Measurements from ENCODE around the gene NUTF2. TPM values are rescaled to one million over a fixed set of nuclear protein-coding genes. Genes with fewer than 3 reads are reported as not detected.

NUTF2 gene
- total and polyA plus RNA-seq, 2 of the 8 experiments (the other 6 are each of a cell fraction or from before 2014, with no cell fraction given), result 219 to 377 TPM

- H3K36me3 ChIP-seq (ENCODE audit: control insufficient read depth in 2 of 4, insufficient read depth in 4 of 4, low read length in 3 of 4), result peaks cover 34 to 60% (median 49%) of the 10 kb centered on the region in 4 experiments
- no peak overlapping the region for H3K18ac ChIP-seq (ENCODE audit: extremely low read depth, low read length)
- no peak overlapping the region for H2BK5ac ChIP-seq (ENCODE audit: low read depth, low read length)
- no peak overlapping the region for H3K4me3 ChIP-seq (ENCODE audit: extremely low read depth in 1 of 4, insufficient read depth in 2 of 4, low read depth in 3 of 4, low read length in 4 of 4)
- H3K14ac ChIP-seq (ENCODE audit: insufficient read length), result no peak overlapping the region
- peaks cover under 1 to 6% (median 3%) of the 10 kb centered on the region in 4 experiments; a peak in 6 of 7 replicates for H3K4me1 ChIP-seq (replicated peaks in 1 of 4; ENCODE audit: control insufficient read depth in 3 of 4, insufficient read depth in 4 of 4, low read length in 3 of 4)
- H3K79me2 ChIP-seq (ENCODE audit: control insufficient read depth in 1 of 2, insufficient read depth in 2 of 2, low read length in 2 of 2), result peaks cover 0 to 14% of the 10 kb centered on the region in 2 experiments; a peak in 2 of 4 replicates
- no peak overlapping the region for H2AFZ ChIP-seq (ENCODE audit: low read length)
- H2BK120ac ChIP-seq (replicated peaks; ENCODE audit: low read depth, low read length), result no peak overlapping the region
- H3K27me3 ChIP-seq (replicated peaks in 1 of 4; ENCODE audit: control insufficient read depth in 3 of 4, extremely low read depth in 1 of 4, insufficient read depth in 3 of 4, low read length in 3 of 4), result no peaks in the 10 kb centered on the region
- 0 out of 2 replicates have a peak, but pooled peaks cover 1% of the 10 kb centered on the region for H3K23me2 ChIP-seq (ENCODE audit: low read depth, low read length)
- no peak overlapping the region for H4K8ac ChIP-seq (ENCODE audit: extremely low read depth, insufficient read depth, low read length)
- H2BK12ac ChIP-seq (ENCODE audit: low read depth, low read length), result no peak overlapping the region
- H3K23ac ChIP-seq (ENCODE audit: insufficient read length), result no peak overlapping the region
- H3K4ac ChIP-seq (replicated peaks; ENCODE audit: insufficient read length, low read depth, low read length), result no peak overlapping the region
- H4K20me1 ChIP-seq (replicated peaks in 1 of 2; ENCODE audit: control insufficient read depth in 1 of 2, insufficient read depth in 2 of 2, low read length in 2 of 2), result peaks cover 19% of the 10 kb centered on the region in 2 experiments
- POLR2A ChIA-PET (ENCODE audit: partially characterized antibody), result interaction anchor here (1.0 to 1.4 kb wide), 3 partner anchors 14 to 60 kb away, joined by 3 to 4 read pairs (median 3); no protein-coding TSS in a partner anchor
- H3K9me3 ChIP-seq (ENCODE audit: insufficient read depth in 2 of 2, low read depth in 1 of 2, low read length in 1 of 2), result no peaks in the 10 kb centered on the region
- H3K9ac ChIP-seq (replicated peaks in 1 of 4; ENCODE audit: extremely low read depth in 1 of 4, low read depth in 3 of 4, low read length in 3 of 4), result no peak overlapping the region
- FAIRE-seq, result no peak
- peaks cover 6% of the 10 kb centered on the region for H3K79me1 ChIP-seq (ENCODE audit: low read depth, low read length)
- no peak overlapping the region for H2AK5ac ChIP-seq (ENCODE audit: low read depth, low read length)
- CTCF ChIA-PET (ENCODE audit: partially characterized antibody), result interaction anchor here (1.7 to 21.8 kb wide), 3 partner anchors 54 to 207 kb away, joined by 4 to 623 read pairs (median 6); partner anchors contain the start of genes CTRL, LCAT and PSMB10
- H3K27ac ChIP-seq (ENCODE audit: low read depth, low read length), result no peak overlapping the region
- no peak overlapping the region for H2BK20ac ChIP-seq (ENCODE audit: low read length)
- no peak overlapping the region for H4K5ac ChIP-seq (ENCODE audit: insufficient read length, low read depth, low read length)
- H3K56ac ChIP-seq (replicated peaks; ENCODE audit: insufficient read length, low read depth, low read length), result no peak overlapping the region
- DNase-seq (ENCODE audit: low read depth in 1 of 2, low spot score in 2 of 2), result no peak
- 87% methylated on average over 5 of the region's 5 CpGs; no CpG with 5 or more reads in 1 of the 2 experiments for WGBS, 2 experiments (ENCODE audit: extremely low coverage in 1 of 2, insufficient coverage in 1 of 2, insufficient read length in 1 of 2, insufficient replicate concordance in 2 of 2, low coverage in 1 of 2, low lambda C conversion rate in 2 of 2, missing lambda C conversion rate in 1 of 2)
- H2BK15ac ChIP-seq (ENCODE audit: low read length), result no peak overlapping the region
- no peak overlapping the region for H4K91ac ChIP-seq (replicated peaks; ENCODE audit: insufficient read length, low read length)
- no peak overlapping the region for H3K4me2 ChIP-seq (ENCODE audit: insufficient read depth in 1 of 2, low read depth in 2 of 2, low read length in 2 of 2)
- TF ChIP-seq EP300 (IDR thresholded peaks at IDR 0.05; ENCODE audit: borderline replicate concordance in 1 of 2, low read depth in 2 of 2, low read length in 2 of 2) (no peak), ATF2 (IDR thresholded peaks at IDR 0.05; ENCODE audit: low read length) (no peak), CBX5 (IDR thresholded peaks at IDR 0.05; ENCODE audit: low read depth, low read length) (no peak), CREB1 (IDR thresholded peaks at IDR 0.05) (no peak), RXRA (IDR thresholded peaks at IDR 0.05; ENCODE audit: insufficient read depth, low read depth, low read length) (no peak), BCL11A (IDR thresholded peaks at IDR 0.05; ENCODE audit: low read depth in 2 of 2, low read length in 2 of 2) (no peak), NANOG (IDR thresholded peaks at IDR 0.05; ENCODE audit: insufficient read depth, low read depth, low read length, poor library complexity, severe bottlenecking) (no peak), GABPA (IDR thresholded peaks at IDR 0.05; ENCODE audit: borderline replicate concordance, insufficient read depth, low read length) (no peak), USF2 (IDR thresholded peaks at IDR 0.05; ENCODE audit: low read length) (no peak), JUND (IDR thresholded peaks at IDR 0.05; ENCODE audit: low read length) (no peak)
These were observed 33.2 kb downstream of the NUTF2 start for GRCh38 chr16:67879936-67880335.
